ENCODE measurements around the gene TKFC.

TKFC gene

GRCh38 chr11:61343792-61344745, 11.0 kb downstream of the TKFC start:
- H3K4me3 ChIP-seq (ENCODE audit: low read depth, low read length) = no peak overlapping the region
- DNase-seq (ENCODE audit: low read depth) = no peak
- no peak for TF ChIP-seq CTCF (IDR thresholded peaks at IDR 0.05; ENCODE audit: control insufficient read depth, extremely low read depth, insufficient read depth)

- DNase-seq (ENCODE audit: low read depth) = no peak
Observed at GRCh38 chr11:61345170-61345610, 12.2 kb downstream of the TKFC start.

GRCh38 chr11:61345954-61346843, 13.2 kb downstream of the TKFC start:
- DNase-seq (ENCODE audit: low read depth) = no peak
- TF ChIP-seq CTCF (IDR thresholded peaks at IDR 0.05; ENCODE audit: control insufficient read depth, extremely low read depth, insufficient read depth) = no peak
- no peak overlapping the region for H3K4me3 ChIP-seq (ENCODE audit: low read depth, low read length)

More at GRCh38 chr11:61345170-61345610, 12.2 kb downstream of the TKFC start:
- no peak overlapping the region for H3K4me3 ChIP-seq (ENCODE audit: low read depth, low read length)
- no peak for TF ChIP-seq CTCF (IDR thresholded peaks at IDR 0.05; ENCODE audit: control insufficient read depth, extremely low read depth, insufficient read depth)

- no peak for TF ChIP-seq CTCF (IDR thresholded peaks at IDR 0.05; ENCODE audit: control insufficient read depth, extremely low read depth, insufficient read depth)
- no peak for DNase-seq (ENCODE audit: low read depth)
- H3K4me3 ChIP-seq (ENCODE audit: low read depth, low read length) = no peak overlapping the region
Observed at GRCh38 chr11:61347916-61348461, 15.0 kb downstream of the TKFC start.

- no peak for TF ChIP-seq CTCF (IDR thresholded peaks at IDR 0.05; ENCODE audit: control insufficient read depth, extremely low read depth, insufficient read depth)
- DNase-seq (ENCODE audit: low read depth) = no peak
- H3K4me3 ChIP-seq (ENCODE audit: low read depth, low read length) = no peak overlapping the region
Observed at GRCh38 chr11:61349189-61349751, 16.2 kb downstream of the TKFC start.

- no peak overlapping the region for H3K4me3 ChIP-seq (ENCODE audit: low read depth, low read length)
- DNase-seq (ENCODE audit: low read depth) = no peak
- no peak for TF ChIP-seq CTCF (IDR thresholded peaks at IDR 0.05; ENCODE audit: control insufficient read depth, extremely low read depth, insufficient read depth)
Observed at GRCh38 chr11:61349916-61350315, 16.9 kb downstream of the TKFC start.

Data from LNCaP clone FGC (cell line).